ENCODE data around the gene PIP4P1. TPM values are rescaled to one million over a fixed set of nuclear protein-coding genes. Genes with fewer than 3 reads are reported as not detected.

PIP4P1 gene
- total RNA-seq, 1 donor from 2014 or later: 19.5 TPM

GRCh38 chr14:20438664-20439063 is 22.6 kb downstream of the PIP4P1 start:
- H3K27me3 ChIP-seq (ENCODE audit: insufficient read depth, low read length): no peaks in the 10 kb centered on the region
- H3K27ac ChIP-seq (ENCODE audit: low read depth, low read length): no peak overlapping the region
- no peaks in the 10 kb centered on the region for H3K36me3 ChIP-seq (ENCODE audit: insufficient read depth, low read length)
- no peaks in the 10 kb centered on the region for H3K9me3 ChIP-seq (ENCODE audit: insufficient read depth, low read depth, low read length)
- Mint-ChIP-seq H3K4me3 (ENCODE audit: unreplicated experiment) (peak overlapping the region; percentile 36), H3K27ac (ENCODE audit: unreplicated experiment) (no peak overlapping the region), H3K9me3 (ENCODE audit: unreplicated experiment) (no peaks in the 10 kb centered on the region), H3K36me3 (ENCODE audit: low read depth, unreplicated experiment) (peaks cover 7% of the 10 kb centered on the region), H3K27me3 (ENCODE audit: low read depth, unreplicated experiment) (peaks cover 37% of the 10 kb centered on the region), H3K4me1 (ENCODE audit: low read depth, unreplicated experiment) (no peaks in the 10 kb centered on the region)
- H3K4me1 ChIP-seq (ENCODE audit: insufficient read depth, low read length): peaks cover 15% of the 10 kb centered on the region
- H3K79me2 ChIP-seq (ENCODE audit: insufficient read depth, low read length): no peaks in the 10 kb centered on the region
- H3K9ac ChIP-seq (ENCODE audit: low read length): no peak overlapping the region
- FAIRE-seq (no peak), DNase-seq (ENCODE audit: low read depth) (no peak)
- no peak for TF ChIP-seq CTCF (IDR thresholded peaks at IDR 0.05; ENCODE audit: insufficient read depth, low read depth, low read length)
- TF ChIP-seq EZH2 (IDR thresholded peaks at IDR 0.05; ENCODE audit: insufficient read depth, low read length): no peak
- H3K4me3 ChIP-seq (ENCODE audit: insufficient read depth, low read depth, low read length): no peak overlapping the region
- H4K20me1 ChIP-seq (ENCODE audit: insufficient read depth, low read length): no peaks in the 10 kb centered on the region
- H3K4me2 ChIP-seq (ENCODE audit: low read length): no peak overlapping the region
- H2AFZ ChIP-seq (ENCODE audit: low read depth, low read length): no peak overlapping the region

GRCh38 chr14:20436363-20436755 is 24.9 kb downstream of the PIP4P1 start:
- Mint-ChIP-seq H3K27me3 (ENCODE audit: low read depth, unreplicated experiment) (peaks cover 37% of the 10 kb centered on the region), H3K9me3 (ENCODE audit: unreplicated experiment) (no peaks in the 10 kb centered on the region), H3K27ac (ENCODE audit: unreplicated experiment) (no peak overlapping the region), H3K4me1 (ENCODE audit: low read depth, unreplicated experiment) (no peaks in the 10 kb centered on the region), H3K4me3 (ENCODE audit: unreplicated experiment) (no peak overlapping the region), H3K36me3 (ENCODE audit: low read depth, unreplicated experiment) (no peaks in the 10 kb centered on the region)
- H3K36me3 ChIP-seq (ENCODE audit: insufficient read depth, low read length): no peaks in the 10 kb centered on the region
- no peaks in the 10 kb centered on the region for H3K27me3 ChIP-seq (ENCODE audit: insufficient read depth, low read length)
- DNase-seq (ENCODE audit: low read depth): peak; percentile 29
- no peak overlapping the region for H3K27ac ChIP-seq (ENCODE audit: low read depth, low read length)
- no peak overlapping the region for H3K4me3 ChIP-seq (ENCODE audit: insufficient read depth, low read depth, low read length)
- no peaks in the 10 kb centered on the region for H4K20me1 ChIP-seq (ENCODE audit: insufficient read depth, low read length)
- H3K4me1 ChIP-seq (ENCODE audit: insufficient read depth, low read length): peaks cover 15% of the 10 kb centered on the region
- FAIRE-seq: no peak
- no peak overlapping the region for H2AFZ ChIP-seq (ENCODE audit: low read depth, low read length)
- no peak for TF ChIP-seq CTCF (IDR thresholded peaks at IDR 0.05; ENCODE audit: insufficient read depth, low read depth, low read length)
- no peak for TF ChIP-seq EZH2 (IDR thresholded peaks at IDR 0.05; ENCODE audit: insufficient read depth, low read length)
- H3K4me2 ChIP-seq (ENCODE audit: low read length): peak overlapping the region; percentile 8
- H3K9ac ChIP-seq (ENCODE audit: low read length): no peak overlapping the region
- no peaks in the 10 kb centered on the region for H3K79me2 ChIP-seq (ENCODE audit: insufficient read depth, low read length)
- H3K9me3 ChIP-seq (ENCODE audit: insufficient read depth, low read depth, low read length): no peaks in the 10 kb centered on the region

GRCh38 chr14:20435582-20436362 is 25.5 kb downstream of the PIP4P1 start, which contains the start of gene KLHL33:
KLHL33 (minus strand) TSS chr14:20436166; CDS start chr14:20435811, 355 bp downstream.
- Histone ChIP-seq H3K27ac (ENCODE audit: low read depth, low read length) (no peak within 1 kb of the TSS), H3K4me1 (ENCODE audit: insufficient read depth, low read length) (peaks cover 15% of the 10 kb centered on the region), H3K4me3 (ENCODE audit: insufficient read depth, low read depth, low read length) (peak within 1 kb of the TSS; percentile 28), H3K27me3 (ENCODE audit: insufficient read depth, low read length) (no peaks in the 10 kb centered on the region), H4K20me1 (ENCODE audit: insufficient read depth, low read length) (no peaks in the 10 kb centered on the region), H3K79me2 (ENCODE audit: insufficient read depth, low read length) (no peaks in the 10 kb centered on the region), H3K9ac (ENCODE audit: low read length) (peak within 1 kb of the TSS; percentile 22), H2AFZ (ENCODE audit: low read depth, low read length) (peak within 1 kb of the TSS; percentile 74), H3K36me3 (ENCODE audit: insufficient read depth, low read length) (no peaks in the 10 kb centered on the region), H3K9me3 (ENCODE audit: insufficient read depth, low read depth, low read length) (no peaks in the 10 kb centered on the region), H3K4me2 (ENCODE audit: low read length) (peak within 1 kb of the TSS; percentile 78)
- Mint-ChIP-seq H3K4me1 (ENCODE audit: low read depth, unreplicated experiment) (no peaks in the 10 kb centered on the region), H3K4me3 (ENCODE audit: unreplicated experiment) (no peak within 1 kb of the TSS), H3K36me3 (ENCODE audit: low read depth, unreplicated experiment) (no peaks in the 10 kb centered on the region), H3K27ac (ENCODE audit: unreplicated experiment) (no peak within 1 kb of the TSS), H3K27me3 (ENCODE audit: low read depth, unreplicated experiment) (peaks cover 37% of the 10 kb centered on the region), H3K9me3 (ENCODE audit: unreplicated experiment) (no peaks in the 10 kb centered on the region)
- FAIRE-seq (no peak), DNase-seq (ENCODE audit: low read depth) (no peak)
- no peak for TF ChIP-seq EZH2 (IDR thresholded peaks at IDR 0.05; ENCODE audit: insufficient read depth, low read length)
- no peak for TF ChIP-seq CTCF (IDR thresholded peaks at IDR 0.05; ENCODE audit: insufficient read depth, low read depth, low read length)
